EH (cell line): ENCODE data around the gene KDM4C.
"Not testable (repeated sequence)": the region's sequence is repeated elsewhere in the genome, so short reads cannot be mapped to it uniquely, and the experiment has no call there.

Experiments
- DNase-seq: peaks from one replicate; pipeline ENCODE4 v3.0.0-alpha.2; 2015; ENCODE audit warnings: low read depth

The KDM4C gene

GRCh38 chr9:6975198-6975597 lies 217.4 kb downstream of the KDM4C start:
- no peak for DNase-seq

DNA sequence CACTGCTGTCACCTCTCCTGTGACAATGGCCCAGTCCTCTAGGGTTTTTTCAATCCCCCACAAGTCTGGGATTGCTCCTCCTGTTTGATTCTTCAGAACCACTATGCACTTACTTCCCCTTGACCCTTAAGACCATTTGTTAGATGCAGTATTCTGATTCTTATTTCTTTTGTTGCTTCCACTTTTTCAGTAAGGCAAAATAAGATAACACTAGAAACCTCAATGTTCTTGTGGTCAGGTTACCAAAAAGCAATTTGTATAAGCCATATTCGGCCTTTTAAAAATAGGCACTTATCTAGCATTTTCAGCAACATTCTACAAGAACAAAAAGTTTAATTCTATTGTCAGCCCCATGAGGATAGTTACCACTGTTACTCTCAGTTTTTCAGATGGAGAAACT lies 220.0 kb downstream of the KDM4C start:
- no peak for DNase-seq

DNA sequence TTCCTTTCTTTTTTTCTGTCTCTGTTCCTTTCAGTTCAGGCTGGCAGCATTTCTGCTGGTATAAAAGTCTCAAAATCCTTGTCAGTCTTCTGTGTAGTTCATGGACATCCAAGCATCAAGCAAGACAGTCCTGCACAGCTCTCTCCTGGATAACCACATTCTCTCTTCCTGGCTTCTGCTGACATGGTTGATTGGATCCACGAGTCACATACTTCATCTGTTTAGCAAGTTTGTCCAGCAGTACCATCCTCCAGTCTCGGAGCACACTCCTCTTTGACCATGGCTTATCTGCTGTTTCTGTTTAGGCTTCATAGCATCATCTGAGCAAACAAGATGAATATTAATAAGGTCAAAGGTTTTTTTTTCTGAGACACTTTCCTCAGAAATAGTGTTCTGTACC lies 220.8 kb downstream of the KDM4C start:
- DNase-seq = no peak

DNA sequence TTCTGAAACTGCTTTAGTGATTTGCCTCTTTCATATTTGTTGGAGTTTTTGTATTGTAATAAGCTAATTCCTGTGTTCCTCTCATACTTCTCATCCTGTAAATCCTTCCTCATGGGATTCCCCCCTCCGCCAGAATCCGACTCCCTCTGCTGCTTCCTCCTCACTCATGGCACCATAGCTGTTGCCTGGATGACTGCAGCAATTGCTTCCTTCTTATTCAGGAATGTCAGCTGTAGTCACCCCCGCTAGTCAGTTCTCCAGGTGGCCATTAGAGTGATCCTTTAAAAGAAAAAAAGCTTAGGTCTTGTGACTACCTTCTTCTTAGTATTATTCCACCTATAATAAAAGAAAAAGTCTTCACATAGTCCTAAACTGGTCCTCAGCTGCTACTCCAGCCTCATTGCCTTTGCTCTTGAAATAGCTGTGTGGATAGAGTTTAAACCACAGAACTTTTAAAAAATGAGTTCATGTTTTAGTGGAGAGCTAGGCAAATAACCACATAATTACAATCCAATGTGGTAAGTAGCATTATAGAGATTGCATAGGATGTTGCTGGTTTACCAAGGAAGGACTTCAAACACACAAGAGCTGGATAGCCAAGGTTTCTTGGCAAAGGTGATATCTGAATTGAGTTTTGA lies 227.3 kb downstream of the KDM4C start:
- DNase-seq = no peak

DNA sequence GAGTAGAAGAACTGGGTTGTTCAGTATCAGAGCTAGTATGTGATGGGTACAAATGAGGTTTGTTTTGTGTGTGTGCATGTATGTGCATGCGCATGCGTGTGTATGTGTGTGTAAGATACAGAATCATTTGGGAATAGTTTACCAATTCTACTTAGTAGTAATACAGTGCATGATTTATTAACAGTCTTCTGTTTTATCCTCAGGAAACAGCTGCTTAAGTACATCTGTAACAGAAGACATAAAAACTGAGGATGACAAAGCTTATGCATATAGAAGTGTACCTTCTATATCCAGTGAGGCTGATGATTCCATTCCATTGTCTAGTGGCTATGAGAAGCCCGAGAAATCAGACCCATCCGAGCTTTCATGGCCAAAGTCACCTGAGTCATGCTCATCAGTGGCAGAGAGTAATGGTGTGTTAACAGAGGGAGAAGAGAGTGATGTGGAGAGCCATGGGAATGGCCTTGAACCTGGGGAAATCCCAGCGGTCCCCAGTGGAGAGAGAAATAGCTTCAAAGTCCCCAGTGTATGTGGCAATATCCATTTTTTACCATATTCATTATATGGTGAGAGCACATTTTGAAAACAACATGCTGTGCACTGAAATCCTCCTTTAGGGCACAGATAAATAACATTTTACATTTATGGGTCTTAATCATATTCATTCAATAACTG lies 228.5 kb downstream of the KDM4C start:
- DNase-seq = no peak

- no peak for DNase-seq
Measured at GRCh38 chr9:6987381-6987780, 229.6 kb downstream of the KDM4C start.

DNA sequence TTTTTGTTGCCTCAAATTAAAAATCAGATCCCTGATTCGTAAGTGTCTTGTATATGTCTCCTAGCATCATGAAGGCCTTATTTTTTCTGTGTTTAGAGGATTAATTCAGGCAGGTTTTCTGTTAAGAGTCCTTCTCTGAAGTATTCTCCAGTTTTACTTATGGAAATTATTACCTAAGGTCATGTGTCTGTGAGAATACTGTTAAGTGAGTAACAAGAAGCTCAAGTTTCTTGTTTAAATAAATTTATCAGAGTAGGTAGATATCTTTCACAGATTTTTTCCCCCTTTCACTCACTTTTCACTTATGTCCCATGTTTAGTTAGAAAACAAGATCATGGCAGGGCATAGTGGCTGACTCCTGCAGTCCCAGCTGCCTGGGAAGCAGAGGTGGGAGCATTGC lies 233.6 kb downstream of the KDM4C start:
- DNase-seq = no peak

DNA sequence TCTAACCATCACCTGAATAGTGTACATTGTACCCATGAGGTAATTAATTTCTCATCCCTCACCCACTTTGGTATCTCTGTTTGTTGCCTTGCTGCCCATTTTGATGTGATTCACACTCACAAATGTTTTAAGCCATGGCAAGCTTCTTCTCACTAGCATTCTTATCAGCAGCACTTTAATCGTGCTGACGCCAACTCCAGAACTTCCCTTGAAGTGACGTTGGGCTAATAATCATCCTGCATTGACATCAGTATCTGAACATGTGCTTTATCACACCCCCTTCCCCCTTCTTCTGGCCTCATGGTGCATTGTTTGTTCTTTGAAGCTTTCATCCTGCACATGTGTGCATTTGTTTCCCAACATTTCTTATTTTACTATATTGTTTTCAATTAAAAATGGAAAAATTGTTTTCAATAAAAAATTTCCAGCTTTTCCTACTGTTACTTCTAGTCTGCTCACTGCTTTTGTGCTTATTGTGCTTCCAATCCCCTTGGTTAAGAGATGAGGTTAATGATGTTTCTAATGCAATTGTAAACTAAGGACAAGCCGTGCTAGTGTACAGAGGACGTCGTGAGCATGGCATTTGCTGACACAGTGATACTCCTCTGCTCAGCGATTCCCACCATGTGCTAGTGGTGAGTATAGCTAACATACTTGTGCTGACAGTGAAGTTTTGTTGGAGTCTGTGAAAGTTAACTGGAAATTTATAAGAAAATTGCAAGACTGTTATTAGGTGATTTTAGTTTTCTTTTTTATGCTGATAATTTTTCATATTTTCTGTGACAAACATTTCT lies 238.5 kb downstream of the KDM4C start:
- DNase-seq = peak; percentile 56

DNA sequence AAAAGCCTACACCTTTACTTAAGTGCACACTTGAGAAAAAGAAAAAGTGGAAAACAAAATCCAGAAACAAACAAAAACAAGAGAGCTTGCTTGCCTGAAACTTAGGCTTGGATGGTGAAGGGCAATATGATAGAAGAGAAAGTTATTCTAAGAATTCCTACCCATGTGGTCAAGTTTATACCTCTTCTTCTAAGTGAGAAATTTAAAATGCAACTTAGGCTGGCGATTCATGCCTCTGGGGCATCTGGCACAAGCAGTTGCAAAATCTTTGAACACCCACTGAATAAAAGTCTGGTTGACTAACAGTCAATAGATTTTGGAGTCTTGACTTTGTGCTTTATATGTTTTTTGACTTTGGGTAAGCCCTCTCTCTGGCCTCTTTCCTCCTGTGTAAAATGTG lies 239.6 kb downstream of the KDM4C start:
- peak; percentile 56 for DNase-seq

GRCh38 chr9:6999794-7000193 lies 242.0 kb downstream of the KDM4C start:
- no peak for DNase-seq

GRCh38 chr9:7001571-7001970 lies 243.8 kb downstream of the KDM4C start:
- no peak for DNase-seq

DNA sequence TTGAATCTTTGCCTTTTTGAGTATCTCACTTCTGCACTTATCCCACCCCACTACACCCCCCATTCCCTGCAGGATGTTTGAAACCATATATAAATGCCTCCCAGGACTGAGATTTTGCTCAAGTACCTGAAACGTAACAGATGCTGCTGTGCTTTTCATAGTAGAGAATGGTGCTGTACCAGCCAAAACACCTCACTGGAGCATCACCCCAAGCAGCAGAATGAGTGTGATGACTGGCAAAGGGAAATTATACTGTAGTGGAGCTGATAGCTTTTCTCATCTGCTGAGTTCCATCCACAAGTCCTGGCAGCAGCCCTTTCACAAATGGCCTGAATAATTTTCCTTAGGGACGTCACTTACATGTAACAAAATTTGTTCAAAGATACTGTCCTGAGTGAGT lies 246.1 kb downstream of the KDM4C start:
- DNase-seq = no peak

- DNase-seq = no peak
Measured at GRCh38 chr9:7006417-7006816, 248.6 kb downstream of the KDM4C start.

- no peak for DNase-seq
Measured at GRCh38 chr9:7008411-7008810, 250.6 kb downstream of the KDM4C start.

GRCh38 chr9:7009065-7009464 lies 251.3 kb downstream of the KDM4C start:
- no peak for DNase-seq

- DNase-seq = no peak
Measured at GRCh38 chr9:7011395-7012067, 253.8 kb downstream of the KDM4C start.

DNA sequence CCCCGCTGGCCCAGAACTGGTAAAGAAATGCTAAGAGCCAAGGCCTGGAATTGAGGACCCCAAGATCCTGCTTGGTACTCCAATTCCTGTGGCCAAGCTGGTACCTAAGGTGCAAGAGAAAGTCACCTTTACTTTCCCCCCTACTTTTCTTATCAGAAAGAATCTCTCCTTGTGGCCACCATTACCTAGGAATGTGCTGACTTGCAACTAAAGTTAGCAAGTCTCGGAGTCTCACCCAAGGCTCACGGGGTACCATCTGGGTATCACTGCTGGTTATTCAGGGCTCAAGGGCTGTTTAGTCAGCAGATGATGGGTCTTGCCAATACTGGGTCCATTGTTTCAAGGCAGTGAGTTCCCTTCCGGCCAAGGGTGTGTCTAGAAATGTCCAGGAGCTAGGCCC lies 270.2 kb downstream of the KDM4C start:
- DNase-seq = no peak

DNA sequence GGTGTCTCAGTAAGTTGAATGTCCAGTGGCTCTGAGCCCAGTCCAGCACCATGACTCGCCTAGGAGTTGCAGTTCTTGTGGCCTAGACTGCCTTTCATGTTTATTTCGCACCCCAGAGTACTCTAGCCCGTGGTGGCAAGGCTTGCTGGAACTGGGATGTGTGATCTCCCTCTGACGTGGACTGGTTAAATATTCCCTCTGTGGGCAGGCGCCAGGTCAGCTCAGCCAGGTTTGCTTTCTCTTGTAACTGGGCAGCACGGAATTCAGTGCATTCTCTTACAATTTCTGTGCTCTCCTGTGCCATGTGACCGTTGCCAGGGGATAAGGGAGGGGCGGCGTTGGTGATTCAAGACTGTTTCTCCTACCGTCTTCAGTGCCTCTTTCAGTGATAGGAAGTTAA lies 270.8 kb downstream of the KDM4C start:
- DNase-seq = no peak

- DNase-seq = not testable (repeated sequence)
Measured at GRCh38 chr9:7030943-7031342, 273.2 kb downstream of the KDM4C start.

- no peak for DNase-seq
Measured at GRCh38 chr9:7033076-7034045, 275.6 kb downstream of the KDM4C start.

DNA sequence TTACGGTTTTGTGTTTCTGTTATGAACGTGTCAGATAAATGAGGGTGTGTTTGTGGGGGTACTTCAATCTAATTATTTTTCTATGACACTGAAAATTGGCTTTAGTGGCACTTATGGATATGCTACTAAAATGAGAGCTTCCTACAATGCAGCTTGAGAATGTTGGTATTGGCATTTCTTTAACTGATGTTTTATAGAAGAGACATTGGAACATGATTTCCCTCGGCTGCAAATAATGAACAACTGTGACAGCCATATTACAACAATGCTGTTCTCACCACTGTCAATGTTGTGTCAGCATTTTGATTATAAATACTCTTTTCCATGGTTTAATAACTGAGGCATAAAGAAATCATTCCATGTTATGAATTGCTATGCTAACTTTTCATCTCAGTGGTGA lies 279.4 kb downstream of the KDM4C start:
- no peak for DNase-seq

GRCh38 chr9:7042124-7042523 lies 284.4 kb downstream of the KDM4C start:
- DNase-seq = peak; percentile 76
